Subcutaneous adipose tissue (tissue), 4 donors: ENCODE data around the gene GRM8. TPM values are rescaled to one million over a fixed set of nuclear protein-coding genes. Genes with fewer than 3 reads are reported as not detected.

Experiments used
- CTCF ChIP-seq: fragments of 450-650 bp; IDR thresholded peaks from one replicate; pipeline ENCODE4 v1.5.1; 2016; ENCODE audit warnings: low read depth, mild to moderate bottlenecking, control low read depth, antibody characterized with exemption, moderate library complexity
- total RNA-seq, 4 donors: library from RNA; depleted of rRNA; stranded (reverse); fragments of >200 nt; gene quantifications; one replicate each; pipeline ENCODE4 v1.1.0, GENCODE V29; 2016

GRM8 gene
- total RNA-seq, 4 donors from 2014 or later, result not detected

- no peak for TF ChIP-seq CTCF
Observed at GRCh38 chr7:127208351-127208750, 44.4 kb downstream of the GRM8 start.

- TF ChIP-seq CTCF, result no peak
Observed at GRCh38 chr7:127207806-127208205, 44.9 kb downstream of the GRM8 start.

GRCh38 chr7:127207230-127207629, 45.5 kb downstream of the GRM8 start:
- TF ChIP-seq CTCF, result no peak

- TF ChIP-seq CTCF, result no peak
Observed at GRCh38 chr7:127194571-127194970, 58.2 kb downstream of the GRM8 start.

GRCh38 chr7:127189886-127190285, 62.9 kb downstream of the GRM8 start:
- no peak for TF ChIP-seq CTCF

- no peak for TF ChIP-seq CTCF
Observed at GRCh38 chr7:127189074-127189473, 63.7 kb downstream of the GRM8 start.

GRCh38 chr7:127187740-127188139, 65.0 kb downstream of the GRM8 start:
- no peak for TF ChIP-seq CTCF

GRCh38 chr7:127186686-127187085, 66.1 kb downstream of the GRM8 start:
- TF ChIP-seq CTCF, result no peak
